HG03432 (cell line): Measurements from ENCODE around the gene STK32C.

ENCODE experiments used
- ATAC-seq: cut with Tn5 transposase; IDR thresholded peaks from one replicate; pipeline ENCODE4 v1.9.1; 2021; ENCODE audit warnings: mild to moderate bottlenecking, moderate library complexity; ENCODE audit not compliant: unreplicated experiment

Gene STK32C

DNA sequence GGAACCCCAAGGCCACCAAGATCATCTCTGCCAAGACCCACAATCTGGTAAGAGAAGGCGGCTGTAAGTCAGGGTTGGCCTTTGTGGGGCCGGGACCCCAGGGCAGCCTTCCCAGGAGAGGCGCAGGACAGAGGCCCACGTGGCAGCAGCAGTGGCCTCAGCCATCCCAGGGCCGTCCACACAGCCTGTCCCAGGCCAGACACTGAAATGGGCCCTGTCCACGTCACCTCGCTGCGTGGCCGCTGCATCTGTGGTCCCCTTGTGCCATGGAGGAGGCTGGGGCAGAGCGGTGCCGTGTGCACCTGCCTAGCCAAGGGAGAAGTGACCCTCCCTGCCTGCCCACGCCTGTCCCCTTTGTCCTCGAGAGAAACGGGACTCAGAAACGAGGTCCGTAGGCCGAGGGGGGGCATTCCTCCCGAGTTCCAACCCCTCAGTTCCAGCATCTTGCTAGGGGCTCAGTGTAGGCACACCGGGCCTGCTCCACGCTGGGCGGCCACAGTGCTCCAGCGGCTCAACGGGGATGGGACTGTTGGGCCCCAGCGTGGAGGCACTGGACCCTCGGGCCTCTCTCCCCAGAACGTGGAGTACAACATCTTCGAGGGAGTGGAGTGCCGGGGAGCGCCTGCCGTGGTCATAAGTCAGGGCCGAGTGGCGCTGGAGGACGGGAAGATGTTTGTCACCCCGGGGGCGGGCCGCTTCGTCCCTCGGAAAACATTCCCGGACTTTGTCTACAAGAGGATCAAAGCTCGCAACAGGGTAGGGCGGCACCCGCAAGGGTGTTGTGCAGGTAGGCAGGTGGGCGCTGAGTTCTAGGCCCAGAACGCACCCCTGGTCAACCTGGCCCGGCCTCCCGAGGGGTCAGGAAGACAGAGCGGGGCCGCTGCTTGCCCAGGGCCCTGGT lies 105.4 kb downstream of the STK32C start:
- no peak for ATAC-seq

DNA sequence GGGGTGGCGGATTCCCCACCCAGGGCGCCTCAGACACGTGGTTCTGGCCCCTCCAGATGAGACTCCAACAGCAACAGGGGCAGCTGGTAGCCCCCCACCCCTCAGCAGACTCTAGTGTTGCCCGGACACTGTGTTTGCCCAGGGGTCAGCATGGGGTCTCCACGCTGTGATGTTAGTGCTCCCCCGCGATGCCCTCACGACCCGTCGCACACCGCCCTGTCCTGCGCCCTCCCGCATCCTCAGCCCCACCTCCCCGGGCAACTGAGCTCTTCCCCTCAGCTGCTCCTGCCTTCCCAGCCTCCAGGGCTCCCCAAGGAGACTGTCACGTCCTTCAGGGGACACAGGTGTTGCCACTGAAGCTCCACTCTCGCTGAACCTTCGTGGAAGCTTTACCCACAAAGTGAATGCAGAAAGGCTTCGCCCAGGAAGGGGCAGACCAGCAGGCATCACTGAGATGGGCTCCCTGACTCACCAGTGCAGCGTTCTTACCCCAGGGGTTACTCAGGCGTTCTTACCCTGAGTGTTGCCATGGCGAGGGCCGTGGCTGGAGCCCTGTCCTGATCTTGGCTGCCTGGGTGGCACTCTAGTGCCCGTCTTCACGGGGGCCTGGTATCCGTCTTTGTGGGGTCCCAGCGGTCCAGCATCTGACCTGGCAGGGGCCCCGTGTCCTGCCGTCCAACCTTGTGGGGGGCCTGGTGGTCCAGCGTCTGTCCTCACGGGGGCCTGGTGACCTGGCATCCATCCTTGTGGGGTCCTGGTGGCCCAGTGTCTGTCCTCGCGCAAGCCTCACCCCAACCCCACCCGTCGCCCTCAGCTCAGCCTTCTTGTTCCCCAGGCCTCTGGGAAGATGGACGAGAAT lies 106.4 kb downstream of the STK32C start:
- ATAC-seq = no peak

DNA sequence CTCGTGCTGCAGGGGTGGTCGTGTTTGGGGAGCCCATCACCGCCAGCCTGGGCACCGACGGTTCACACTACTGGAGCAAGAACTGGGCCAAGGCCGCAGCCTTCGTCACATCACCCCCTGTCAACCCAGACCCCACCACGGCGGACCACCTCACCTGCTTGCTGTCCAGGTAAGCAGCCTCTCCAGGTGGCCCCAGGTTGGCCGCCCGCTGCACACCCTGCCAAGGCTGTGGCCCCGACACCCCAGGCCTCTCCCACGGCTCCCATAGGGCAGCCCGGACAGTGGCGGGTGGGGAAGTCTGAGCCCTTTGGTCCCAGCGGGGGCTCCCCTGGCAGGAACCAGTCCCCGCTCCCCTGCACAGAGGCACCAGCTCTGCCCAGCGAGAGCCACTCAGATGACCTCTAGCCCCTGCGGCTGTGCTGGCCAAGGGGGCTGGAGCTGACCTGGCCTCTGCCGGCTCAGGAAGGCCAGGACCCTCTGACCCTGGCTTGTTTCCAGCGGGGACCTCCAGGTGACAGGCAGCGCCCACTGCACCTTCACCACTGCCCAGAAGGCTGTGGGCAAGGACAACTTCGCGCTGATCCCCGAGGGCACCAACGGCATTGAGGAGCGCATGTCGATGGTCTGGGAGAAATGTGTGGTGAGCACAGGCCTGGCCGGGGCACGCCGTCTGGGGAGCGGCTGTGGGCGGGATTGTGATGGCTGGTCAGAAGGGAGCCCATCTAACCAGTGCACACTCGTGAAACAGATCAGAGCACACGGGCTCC lies 107.2 kb downstream of the STK32C start:
- no peak for ATAC-seq

DNA sequence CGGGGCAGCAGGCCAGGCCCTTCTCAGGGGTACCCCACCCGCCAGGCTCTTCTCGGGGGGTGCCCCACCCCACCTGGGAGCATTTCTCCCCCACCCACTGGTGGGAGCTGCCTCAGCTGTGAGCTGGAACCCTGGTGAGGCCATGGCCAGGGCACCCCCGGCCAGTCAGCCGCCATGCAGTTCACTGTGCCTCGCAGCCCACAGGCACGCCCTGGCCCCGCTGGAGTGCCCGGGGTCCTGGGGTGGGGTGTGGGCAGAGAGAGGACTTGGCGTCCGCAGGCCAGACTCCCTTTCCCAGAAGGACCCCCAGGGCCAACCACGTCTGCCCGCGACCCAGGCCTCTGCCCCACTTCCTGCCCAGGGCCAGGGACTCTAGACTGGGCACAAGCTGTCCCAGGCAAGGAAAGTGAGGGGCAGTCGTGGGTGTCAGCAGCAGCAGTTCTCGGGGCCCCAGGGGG lies 107.9 kb downstream of the STK32C start:
- no peak for ATAC-seq

DNA sequence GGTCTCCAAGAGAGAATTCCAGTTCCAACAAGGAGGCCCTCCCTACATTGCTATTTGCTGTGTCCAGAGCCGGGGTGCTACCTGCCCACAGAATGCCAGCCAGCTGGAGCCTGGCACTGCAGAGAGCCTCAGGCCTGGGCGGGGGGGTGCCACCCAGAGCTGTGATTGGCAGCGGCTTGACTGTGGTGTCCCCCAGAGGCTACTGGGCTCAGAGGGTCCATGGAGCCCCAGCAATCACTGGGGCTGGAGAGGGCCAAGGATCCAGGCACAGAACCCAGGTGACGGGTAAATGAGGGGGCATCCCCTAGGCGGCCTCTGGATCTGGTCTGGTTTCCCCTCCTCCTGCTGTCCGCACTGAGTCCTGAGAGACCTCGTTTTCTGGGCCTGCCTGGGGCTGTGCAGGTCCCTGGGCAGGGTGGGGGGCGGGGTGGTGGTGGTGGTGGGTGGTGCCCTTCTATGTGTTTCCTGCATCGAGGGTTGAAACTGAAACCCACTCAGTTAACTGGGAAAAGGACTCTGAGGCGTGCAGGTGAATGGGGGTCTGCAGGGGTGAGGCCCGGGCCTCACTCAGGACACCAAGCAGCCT lies 108.4 kb downstream of the STK32C start:
- no peak for ATAC-seq

DNA sequence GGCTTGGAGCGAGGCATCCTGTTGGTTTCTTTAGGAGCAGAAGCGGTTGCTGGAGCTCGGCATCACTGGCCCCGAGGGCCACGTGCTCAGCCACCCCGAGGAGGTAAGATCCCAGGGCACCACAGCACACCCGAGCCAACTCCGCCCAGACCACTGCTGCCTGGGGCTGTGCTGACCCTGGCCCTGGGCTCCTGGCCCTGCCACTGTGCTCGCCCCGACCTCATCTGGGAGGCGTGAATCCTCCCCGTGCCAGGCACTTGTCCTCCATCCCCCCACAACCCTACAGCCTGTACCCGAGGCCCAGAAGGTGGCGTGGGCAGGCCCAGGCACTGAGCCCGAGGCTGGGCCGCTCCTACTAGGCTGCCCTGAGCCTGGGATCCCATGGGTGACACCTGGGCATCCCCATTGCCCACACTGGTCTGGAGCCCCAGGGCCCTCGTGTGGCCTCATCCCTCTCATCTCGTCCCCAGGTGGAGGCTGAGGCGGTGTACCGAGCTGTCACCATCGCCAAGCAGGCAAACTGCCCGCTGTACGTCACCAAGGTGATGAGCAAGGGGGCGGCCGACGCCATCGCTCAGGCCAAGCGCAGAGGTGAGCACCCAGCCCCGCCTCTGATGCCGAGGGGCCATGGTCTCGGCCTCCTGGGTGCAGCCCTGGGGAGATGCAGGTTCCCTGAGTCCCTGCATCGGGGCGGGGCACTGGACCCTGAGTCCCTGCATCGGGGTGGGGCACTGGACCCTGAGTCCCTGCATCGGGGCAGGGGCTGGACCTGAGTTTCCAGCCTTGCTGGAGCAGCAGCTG lies 109.2 kb downstream of the STK32C start:
- ATAC-seq = no peak

DNA sequence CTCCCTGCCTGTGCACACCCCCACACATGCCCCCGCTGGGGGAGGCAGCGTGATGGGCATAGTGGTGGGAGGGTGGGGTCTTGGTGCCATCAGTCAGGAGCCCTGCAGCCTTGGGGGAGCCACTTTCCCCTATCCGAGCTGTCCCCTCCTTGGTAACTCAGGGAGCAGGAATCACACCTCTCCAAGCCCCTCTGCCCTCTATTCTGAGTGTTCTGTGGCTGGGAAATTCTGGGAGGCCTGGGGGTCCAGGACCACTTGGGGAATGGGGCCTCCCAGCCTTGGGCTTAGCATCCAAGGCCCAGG lies 109.7 kb downstream of the STK32C start:
- ATAC-seq = no peak

DNA sequence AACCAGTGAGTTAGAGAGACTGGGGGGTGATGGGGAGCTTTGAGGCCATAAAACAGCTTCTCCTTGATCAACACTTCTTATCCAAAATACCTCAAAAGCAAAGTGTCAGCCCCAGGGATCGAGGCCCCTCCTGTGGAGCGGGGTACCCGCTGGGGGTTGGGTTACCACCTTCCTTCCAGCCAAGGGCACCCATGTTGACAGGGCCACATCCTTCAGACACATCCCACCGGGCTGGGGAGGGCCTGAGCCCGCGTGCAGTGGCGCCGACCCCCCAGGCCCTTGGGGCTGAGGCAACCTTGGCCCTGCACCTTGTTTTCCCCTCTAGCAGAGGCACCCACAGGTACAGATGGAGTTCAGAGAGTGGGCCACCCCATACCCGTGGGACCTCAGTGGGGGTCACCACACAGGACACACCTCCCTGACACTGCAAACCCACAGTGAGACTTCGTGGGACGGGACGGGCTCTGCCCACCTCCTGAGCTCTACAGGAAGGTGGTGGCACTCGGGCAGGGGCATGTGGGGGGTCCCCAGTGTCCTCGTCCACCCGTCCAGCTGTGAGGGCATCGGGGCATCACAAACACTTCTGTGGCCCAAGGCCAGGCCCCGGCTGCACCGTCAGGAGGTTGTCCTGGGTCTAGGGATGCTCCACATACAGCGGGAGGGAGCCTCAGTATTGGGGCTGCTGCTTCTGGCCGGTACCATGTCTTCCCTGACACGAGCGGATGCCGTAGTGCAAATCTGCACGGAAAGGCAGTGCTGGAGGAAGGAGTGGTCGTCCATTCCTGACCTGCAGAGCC lies 110.3 kb downstream of the STK32C start:
- ATAC-seq = no peak

DNA sequence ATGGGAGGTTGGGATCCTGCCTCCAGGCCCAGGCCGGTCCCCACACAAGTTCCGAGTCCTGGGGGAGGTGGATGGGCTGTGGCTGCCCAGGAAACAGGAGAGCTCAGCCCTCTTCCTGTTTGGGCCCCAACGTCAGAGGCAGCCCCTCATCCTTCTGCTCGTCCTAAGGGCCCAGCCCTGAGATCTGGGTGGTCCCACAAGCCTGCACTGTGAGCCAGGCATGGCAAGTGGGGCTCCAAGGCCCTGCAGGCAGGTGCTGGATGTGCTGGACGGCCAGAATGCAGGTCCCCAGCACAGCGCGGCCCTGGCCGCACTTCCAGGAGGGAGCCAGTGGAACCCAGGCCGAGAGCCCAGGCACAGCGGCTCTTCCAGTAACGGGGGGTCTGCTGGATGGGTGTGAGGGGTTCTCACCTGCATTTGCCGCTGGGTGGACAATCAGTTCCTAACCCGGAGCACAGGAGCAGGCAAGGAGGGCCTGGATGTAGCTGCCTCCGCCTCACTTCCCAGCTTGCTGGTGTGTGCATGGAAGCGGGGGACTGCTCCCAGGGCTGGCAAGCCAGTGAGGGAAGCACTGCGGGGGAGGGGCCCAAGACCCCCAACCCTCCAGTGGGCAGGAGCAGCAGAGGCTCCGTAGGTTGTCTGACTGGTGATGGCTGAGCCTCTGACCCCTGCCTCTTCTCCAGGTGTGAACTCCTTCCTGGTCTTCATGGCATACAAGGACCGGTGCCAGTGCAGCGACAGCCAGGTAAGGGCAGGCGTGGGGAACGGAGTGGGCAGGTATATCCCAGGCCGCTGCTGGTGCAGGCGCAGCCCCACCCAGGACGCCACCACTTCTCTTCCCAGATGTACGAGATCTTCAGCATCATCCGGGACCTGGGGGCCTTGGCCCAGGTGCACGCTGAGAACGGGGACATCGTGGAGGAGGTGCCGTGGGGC lies 111.3 kb downstream of the STK32C start:
- no peak for ATAC-seq

DNA sequence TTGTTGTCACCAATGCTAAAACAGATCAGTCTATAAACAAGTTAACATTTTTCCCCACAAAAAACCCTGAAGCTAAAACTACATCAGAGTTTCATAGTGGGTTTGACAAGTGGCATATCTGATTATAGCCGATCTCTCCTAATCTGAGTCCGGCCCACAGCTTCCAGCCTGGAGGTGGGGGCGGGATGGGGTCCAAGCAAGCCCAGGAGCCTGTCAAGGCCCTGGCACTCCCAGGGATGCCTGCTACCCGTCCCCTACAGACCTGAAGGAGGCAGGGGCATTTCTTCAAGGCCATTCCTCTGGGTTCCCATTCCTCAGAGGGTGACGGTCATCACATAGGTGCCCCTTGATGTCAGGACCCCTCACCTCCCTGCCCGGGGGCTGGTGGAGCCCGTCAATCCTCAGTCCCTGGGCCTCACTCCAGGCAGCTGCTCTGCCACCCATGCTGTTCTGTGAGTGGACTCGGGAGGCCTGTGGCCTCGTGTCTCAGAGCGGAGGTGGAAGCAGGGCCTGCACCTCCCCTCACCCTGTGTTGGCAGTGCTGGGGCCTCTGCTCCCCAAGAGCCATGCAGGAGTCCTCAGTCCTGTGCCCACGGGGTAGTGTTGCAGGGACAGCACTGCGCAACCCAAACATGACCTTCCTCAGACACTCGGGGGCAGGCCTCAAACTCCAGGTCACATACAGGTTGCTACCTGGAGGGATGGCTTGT lies 112.2 kb downstream of the STK32C start:
- ATAC-seq = no peak

DNA sequence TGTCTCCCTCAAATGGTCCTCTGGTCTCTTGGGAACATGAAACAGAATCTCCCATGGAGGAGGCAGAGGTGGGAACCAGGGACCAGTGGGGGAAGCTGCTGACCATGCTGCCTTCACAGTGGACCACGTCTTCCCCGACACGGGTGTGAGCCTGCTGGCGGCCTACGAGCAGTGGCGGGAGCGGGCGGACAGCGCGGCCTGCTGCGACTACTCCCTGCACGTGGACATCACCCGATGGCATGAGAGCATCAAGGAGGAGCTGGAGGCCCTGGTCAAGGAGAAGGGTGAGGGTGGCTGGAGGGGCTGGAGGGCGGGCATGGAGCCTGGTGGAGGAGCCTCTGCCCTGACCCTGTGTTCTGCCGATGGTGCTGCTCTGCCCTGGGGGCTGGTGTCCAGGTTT lies 113.0 kb downstream of the STK32C start:
- ATAC-seq = no peak

DNA sequence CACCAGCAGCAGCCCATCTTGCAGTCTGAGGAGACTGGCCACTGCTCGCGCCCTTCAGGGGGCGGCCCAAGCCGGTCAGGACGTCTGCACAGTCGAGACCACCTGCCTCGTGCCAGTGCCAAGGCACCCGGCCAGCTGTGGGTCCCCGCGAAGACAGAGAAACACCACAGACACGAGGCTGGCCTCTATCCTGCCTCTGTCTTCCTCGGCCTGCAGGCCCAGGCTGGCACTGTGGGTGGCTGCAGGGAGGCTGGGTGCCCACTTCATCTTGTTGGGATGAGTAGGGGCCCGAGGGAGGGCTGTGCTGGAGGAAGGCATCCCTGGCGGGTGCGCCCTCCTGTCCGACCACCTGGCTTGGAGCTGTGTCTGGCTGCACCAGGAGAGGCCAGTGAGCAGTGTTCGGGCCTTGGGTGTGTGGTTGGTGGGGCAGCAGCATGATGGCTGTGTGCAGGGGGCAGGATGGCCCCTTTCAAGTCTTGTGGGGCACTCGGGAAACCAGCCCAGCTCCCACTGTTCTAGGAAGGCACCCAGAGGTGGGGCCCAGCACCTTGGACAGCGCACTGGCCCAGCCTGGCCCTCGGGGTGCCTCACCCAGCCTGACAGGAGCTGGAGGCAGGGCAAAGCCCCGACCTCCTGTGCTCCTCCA lies 113.7 kb downstream of the STK32C start:
- ATAC-seq = no peak

DNA sequence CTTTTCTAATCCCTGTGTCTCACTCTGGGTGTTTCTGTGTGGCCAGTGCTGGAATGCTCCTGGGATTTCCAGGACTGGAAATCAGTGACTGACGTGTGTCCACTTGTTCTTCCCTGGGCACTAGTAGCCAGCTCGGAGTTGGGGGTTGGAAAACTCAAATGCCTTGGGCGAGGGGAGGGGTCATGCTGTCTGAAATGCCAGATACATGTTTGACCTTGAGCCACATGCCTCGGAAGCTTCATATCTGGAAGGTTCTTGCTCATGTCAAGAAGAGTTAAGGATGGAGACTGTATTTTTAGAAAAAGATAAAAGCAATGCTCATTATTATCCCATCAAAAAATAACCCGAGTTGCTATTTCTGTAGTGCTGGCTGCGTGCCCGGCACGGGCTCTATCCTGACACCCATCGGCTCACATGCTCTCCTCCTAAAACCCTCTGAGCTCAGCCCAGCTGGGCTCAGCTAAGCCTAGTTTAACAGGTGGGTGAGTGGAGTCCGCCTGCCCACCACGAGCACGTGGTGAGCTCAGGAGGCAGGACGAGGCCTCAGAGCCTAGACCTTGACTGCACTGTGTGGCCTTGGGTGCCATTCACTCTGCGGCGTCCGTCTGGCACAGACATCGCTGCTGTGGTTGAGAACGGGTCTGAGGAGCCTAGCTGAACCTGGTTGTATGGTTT lies 114.6 kb downstream of the STK32C start:
- no peak for ATAC-seq

DNA sequence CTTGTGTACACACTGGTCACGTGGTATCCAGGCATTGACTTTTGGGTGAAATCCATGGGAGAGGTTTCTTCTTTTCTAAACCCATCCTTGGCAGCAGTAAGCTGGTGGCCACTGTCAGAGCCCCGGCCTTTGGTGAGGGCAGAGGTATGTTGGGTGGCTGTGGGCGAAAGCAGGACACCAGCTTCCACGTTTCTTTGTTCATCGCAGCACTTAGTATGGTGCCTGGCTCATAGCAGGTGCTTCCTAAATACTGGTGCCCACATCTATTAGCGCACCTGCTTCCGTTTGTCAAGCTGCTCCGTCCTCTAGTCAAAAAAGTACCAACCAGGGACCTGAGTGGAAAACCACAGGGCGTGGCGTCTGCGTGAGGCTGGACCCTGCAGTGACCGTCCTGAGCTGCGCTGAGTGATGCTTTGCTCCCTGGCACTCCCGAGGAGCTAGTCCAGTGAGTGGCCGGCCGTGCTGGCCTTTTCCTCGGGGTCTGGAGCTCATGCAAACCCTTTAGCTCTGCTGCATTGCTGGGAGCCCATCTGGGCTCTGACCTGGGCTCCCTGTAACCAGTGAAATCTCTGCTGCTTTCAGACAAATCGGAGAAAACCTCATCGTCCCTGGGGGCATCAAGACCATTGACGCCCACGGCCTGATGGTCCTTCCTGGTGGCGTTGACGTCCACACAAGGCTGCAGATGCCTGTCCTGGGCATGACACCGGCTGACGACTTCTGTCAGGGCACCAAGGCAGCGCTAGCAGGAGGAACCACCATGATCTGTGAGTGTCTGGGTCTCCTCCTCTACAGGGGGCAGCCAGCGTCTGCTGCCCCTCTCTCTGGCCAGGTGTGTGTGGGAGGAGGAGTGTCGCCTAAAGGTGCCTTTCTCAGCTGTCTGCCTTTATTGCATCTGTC lies 115.4 kb downstream of the STK32C start:
- no peak for ATAC-seq

DNA sequence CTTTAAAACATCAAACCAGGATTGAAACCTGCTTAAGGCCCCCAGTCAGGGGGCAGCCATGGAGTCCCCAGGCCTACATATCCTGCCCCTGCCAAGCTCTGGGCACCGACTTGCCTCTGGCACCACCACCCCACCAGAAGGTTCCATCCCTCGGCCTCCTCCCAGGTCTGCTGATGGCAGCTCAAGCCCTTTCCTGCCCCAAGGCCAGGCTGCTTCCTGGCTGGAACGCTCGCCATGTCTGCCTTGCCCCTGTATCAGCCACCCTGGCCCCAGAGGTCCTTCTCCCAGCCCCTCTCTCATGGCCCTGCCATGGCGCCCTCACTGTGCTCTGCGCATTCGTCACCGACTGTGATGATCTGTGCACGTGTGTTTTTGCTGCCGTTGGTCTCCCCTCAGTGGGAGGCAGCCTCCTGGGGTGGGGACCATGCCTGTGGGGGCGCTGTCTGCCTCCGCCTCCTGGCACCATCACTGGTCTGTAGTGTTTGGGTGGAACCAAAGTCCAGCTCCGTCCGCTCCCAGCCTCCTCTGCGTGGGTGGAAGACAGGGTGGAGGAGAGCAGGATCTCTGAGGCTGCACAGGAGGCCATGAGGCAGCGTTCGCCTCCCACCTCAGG lies 117.8 kb downstream of the STK32C start:
- ATAC-seq = no peak
